GM19025 (cell line): ENCODE data around the gene CCDC144A.
"Not testable (repeated sequence)": the region's sequence is repeated elsewhere in the genome, so short reads cannot be mapped to it uniquely, and the experiment has no call there.

ENCODE experiments used
- ATAC-seq: cut with Tn5 transposase; IDR thresholded peaks from one replicate; pipeline ENCODE4 v1.9.1; 2021; ENCODE audit warnings: mild to moderate bottlenecking, low read depth, moderate library complexity; ENCODE audit not compliant: unreplicated experiment

The CCDC144A gene

DNA sequence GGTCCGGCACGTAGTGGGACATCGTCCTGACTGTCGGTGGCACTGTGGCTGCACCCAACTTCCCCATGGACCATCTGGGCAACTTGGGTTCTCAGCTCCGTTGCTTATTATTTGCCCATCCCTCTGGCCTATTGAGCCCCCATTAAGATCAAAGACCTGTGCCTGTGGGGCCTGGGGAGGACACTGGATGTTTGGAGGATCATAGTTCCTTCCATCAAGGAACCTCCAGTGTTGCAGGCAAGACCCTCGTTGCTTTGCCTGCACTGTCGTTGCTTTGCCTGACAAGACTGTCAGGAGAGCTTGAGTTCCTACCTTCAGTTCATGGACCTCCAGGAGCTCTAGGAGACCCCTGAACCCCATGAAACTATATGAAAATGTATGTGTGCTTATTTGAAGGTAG lies 127.2 kb downstream of the CCDC144A start:
- no peak for ATAC-seq

DNA sequence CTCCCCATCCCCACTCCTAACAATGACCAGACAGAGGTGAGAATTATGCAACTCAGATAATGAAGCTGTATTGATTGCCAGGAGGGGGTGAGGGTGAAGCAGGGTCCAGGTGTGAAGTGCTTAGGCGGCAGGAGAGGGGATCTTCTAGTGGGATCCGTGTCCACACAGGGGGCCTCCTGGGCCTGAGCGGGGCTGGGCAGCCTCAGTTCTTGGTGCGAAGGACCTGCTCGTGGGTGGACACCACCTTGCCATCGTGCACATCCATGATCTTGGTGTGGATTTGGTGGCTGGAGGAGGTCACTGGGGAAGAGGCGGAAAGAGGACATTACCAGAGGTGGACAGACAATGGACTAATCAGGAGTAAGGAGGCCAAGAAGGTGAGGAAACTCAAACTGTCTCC lies 127.9 kb downstream of the CCDC144A start:
- ATAC-seq: not testable (repeated sequence)

DNA sequence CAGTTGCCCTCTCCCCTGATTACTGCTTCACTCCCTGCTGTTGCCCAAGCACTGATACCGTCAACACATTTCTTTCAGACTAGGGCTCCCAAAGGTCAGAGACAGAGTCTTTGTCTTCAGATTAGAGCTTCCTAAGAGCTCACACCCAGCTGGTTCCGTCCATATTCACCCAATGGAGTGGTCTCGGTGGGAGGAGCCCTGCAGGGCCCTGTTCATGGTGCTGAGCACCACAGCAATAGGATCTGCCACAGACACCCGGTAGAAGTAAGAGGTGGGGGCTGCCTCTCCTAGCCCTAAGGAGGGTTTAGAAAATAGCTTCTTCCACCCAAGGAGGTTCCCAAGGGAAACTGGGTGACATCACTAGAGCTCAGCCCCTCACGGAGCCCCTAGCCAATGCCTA lies 128.3 kb downstream of the CCDC144A start:
- ATAC-seq: no peak

DNA sequence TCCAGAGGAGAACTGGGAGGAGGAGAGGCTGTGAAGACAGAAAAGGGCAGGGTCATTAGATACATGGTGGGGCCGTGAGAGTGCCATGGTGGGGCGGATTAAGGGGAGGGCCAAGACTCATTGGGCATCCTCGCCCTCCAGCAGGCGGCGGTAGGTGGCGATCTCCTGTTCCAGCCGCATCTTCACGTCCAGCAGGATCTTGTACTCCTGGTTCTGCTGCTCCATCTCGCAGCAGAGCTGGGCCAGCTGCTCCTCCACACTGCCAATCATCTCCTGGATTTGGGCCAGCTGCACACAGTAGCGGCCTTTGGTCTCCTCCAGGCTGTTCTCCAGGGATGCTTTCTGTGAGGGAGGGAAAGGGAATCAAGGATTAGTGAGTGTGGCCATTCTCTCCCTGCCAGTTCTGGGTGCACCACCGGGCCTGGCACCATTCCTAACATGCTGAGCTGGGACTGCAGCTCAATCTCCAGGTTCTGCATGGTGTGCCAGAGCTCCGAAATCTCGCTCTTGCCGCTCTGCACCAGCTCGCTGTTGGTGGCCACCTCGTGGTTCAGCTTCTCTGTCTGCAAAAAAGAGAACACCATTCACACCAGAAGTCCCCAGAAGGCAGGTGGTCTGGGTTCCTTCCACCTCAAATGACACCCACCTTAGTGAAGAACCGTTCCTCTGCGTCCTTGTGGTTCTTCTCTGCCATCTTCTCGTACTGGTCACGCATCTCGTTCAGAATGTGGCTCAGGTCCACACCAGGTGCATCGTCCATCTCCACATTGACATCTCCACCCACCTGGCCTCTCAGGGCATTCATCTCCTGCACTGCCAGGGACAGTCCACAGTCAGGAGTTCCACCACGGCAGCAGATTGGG lies 129.0 kb downstream of the CCDC144A start:
- no peak for ATAC-seq

DNA sequence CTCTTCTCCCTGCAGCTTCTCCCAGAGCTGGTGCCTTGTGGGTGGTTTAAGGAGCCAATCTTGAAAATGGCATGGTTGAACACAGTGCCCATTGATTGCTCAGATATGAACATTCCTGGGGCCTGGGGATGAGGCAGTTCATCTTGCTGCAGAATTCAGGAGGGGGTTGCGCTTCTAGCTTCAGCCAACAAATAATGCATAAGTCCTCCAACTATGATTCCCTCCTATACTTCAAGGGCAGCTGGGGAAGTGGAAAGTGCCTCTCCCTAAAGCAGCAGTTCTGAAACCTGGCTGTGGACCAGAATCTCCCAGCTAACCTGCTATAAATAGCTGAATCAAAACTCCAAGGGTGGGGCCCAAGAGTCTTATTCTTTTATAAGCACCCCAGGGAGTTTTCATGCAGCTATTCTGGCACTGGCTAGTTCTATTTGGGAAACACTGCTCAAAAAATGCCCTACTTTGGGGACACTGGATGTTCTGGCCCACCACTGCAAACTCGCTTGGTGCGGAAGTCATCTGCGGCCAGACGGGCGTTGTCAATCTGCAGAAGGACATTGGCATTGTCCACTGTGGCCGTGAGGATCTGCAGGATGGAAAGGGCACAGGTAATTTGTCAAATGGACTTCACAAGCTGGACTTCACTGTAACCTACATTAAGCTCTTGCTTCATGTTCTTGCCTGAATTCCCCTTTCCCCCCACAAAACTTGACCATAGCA lies 130.3 kb downstream of the CCDC144A start:
- no peak for ATAC-seq

DNA sequence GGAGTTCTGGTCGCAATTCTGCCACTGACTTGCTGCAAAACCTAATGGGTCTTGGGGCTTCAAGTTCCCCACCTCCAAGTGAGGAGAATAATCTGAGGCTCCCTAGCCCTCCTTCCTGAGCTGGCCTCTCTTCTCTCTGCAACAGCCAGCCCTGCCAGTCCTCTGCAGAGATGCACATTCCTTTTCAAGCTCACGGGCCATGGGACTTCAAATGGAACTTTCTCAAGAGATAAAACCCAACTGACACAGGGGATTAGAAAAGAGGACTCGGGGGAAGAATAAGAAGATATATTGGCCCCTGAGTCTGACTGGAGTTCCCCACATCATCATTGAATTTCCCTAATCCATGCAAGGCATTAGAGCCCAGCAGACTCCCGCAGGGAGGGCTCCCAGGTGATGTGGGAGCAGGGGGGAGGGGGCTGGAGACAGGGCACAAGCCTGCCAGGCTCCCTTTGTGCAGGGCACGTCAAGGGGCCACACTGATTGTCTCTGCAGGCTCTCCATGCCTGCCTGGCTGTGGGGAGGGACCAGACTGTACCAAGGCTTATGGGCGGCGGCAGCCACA lies 131.0 kb downstream of the CCDC144A start:
- ATAC-seq: no peak

DNA sequence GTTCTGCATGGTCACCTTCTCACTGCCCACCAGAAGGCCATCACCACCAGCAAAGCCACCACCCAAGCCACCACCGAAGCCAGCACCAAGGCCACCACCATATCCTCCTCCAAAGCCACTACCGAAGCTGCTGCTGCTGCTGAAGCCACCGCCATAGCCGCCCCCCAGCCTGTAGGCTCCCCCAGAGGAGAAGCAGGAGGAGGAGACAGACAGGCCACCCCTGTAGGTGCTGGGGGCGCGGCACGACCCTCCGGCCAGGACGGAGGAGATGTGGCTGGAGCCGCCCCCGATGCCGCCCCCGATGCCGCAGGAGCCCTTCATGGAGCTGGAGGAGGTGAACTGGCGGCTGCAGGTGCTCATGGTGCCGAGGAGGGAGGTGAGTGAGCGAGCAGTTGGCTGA lies 132.1 kb downstream of the CCDC144A start:
- not testable (repeated sequence) for ATAC-seq

DNA sequence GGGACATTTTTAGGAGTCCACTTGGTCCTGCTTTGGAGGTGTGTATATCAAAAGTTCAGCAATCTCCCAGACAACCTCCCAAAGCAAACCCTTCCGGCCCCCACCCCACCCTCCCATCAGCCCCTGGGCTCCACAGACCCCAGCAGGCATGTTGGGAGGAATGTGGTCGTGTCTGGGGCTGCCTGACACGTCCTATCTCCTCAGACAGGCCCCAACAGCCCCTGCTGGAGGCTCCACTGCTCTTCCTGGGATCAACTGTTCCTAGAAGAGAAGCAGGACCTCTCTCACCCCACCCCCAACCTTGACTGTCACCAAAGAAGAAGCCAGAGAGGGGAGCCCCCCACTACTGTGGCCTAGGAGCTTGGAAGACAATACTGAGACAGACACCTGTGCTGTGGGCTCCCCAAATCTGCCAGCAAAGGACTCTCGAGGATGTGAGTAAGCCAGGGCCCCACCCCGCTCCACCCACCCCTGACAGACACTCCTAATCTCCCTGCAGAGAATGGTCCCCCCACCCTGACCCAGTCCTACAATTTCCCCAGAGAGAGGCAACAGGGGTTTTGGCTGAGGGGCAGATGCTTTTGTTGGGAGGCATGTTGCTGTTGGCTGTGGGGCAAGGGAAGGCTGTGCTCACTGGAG lies 133.8 kb downstream of the CCDC144A start:
- not testable (repeated sequence) for ATAC-seq
